PC-3 (cell line): ENCODE measurements around the gene ZNF700.

Experiments used
- CTCF ChIP-seq: fragments of 300-600 bp; sonication (generic); conservative IDR thresholded peaks from 2 replicates; pipeline ENCODE4 v1.5.1; 2017; ENCODE audit warnings: antibody characterized with exemption, low read depth, mild to moderate bottlenecking, low read length
- EZH2 ChIP-seq: fragments of 300-600 bp; sonication (generic); IDR thresholded peaks from one replicate; pipeline ENCODE4 v1.6.1; 2017; ENCODE audit warnings: antibody characterized with exemption, mild to moderate bottlenecking, low read length; ENCODE audit not compliant: unreplicated experiment
- EZH2phosphoT487 ChIP-seq: fragments of 300-600 bp; sonication (generic); IDR thresholded peaks from 2 replicates; pipeline ENCODE4 v1.6.1; 2018; ENCODE audit warnings: mild to moderate bottlenecking, antibody characterized with exemption, low read length, borderline replicate concordance

- TF ChIP-seq CTCF, result no peak; the same call in 1 of the 2 replicates
- no peak for TF ChIP-seq EZH2phosphoT487
- TF ChIP-seq EZH2, result no peak
Measured at GRCh38 chr19:11902228-11902627, 22.7 kb upstream of the ZNF700 start.
